LNCAP (cell line): ENCODE results near the gene INPP5B.
A peak's percentile ranks its signal among the peaks of the same experiment; 100 is the strongest.

ENCODE experiments used
- CTCF ChIP-seq: fragments of 450-650 bp; IDR thresholded peaks from 2 replicates; pipeline ENCODE4 v1.5.1; 2017; ENCODE audit warnings: mild to moderate bottlenecking

The INPP5B gene

GRCh38 chr1:37975083-37975482 is 28.2 kb upstream of the INPP5B start:
- TF ChIP-seq CTCF, result peak; percentile 71

GRCh38 chr1:37974567-37974966 is 27.7 kb upstream of the INPP5B start:
- TF ChIP-seq CTCF, result no peak

- TF ChIP-seq CTCF, result no peak
These were observed 18.4 kb upstream of the INPP5B start for GRCh38 chr1:37965301-37965700.

- TF ChIP-seq CTCF, result no peak
These were observed 11.8 kb upstream of the INPP5B start for GRCh38 chr1:37958690-37959089.

DNA sequence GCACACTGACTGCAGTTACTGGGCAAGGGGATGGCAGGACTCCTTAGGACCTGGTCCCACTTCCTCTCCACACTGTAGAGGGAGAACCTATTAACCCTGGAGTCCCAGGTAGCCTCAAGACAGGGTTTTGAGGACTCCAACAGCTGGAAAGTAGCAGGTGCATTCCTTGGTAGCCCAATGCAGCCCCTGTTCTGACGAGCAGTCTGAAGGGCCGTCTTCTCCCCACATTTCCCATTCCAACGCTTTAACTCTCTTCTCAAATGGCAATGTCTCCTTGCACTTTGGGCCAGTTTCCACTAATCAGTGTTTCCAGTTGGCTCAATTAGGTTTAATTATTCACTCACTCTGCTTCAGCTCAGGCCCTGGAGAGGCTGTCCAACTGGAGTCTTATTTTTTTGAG is 8.8 kb upstream of the INPP5B start:
- TF ChIP-seq CTCF, result no peak

GRCh38 chr1:37954316-37954971 is 7.6 kb upstream of the INPP5B start:
- no peak for TF ChIP-seq CTCF

- no peak for TF ChIP-seq CTCF
These were observed 5.9 kb upstream of the INPP5B start for GRCh38 chr1:37952738-37953137.
